Omental fat pad (tissue), 4 donors: Measurements from ENCODE around the gene CD48. TPM values are rescaled to one million over a fixed set of nuclear protein-coding genes. Genes with fewer than 3 reads are reported as not detected.

Experiments
- ATAC-seq: fragments of 150-250 bp; one replicate; pipeline ENCODE4 v1.9.1; 2016; ENCODE audit warnings: mild to moderate bottlenecking, moderate library complexity; ENCODE audit not compliant: low FRiP score
- DNase-seq: peaks from one replicate; pipeline ENCODE4 v3.0.0-alpha.2; 2019; ENCODE audit warnings: low spot score
- CTCF ChIP-seq, 3 donors: fragments of 450-650 bp; IDR thresholded peaks; one replicate each; pipeline ENCODE4 v1.5.1; 2016 to 2017; ENCODE audit warnings: antibody characterized with exemption in 3 of 3, mild to moderate bottlenecking in 3 of 3, moderate library complexity in 2 of 3
- total RNA-seq, 4 donors: library from RNA; depleted of rRNA; stranded (reverse); fragments of >200 nt; gene quantifications; one replicate each; pipeline ENCODE4 v1.1.0, GENCODE V29; 2016

CD48 gene
- total RNA-seq, 4 donors from 2014 or later: 5.2 to 21.0 (median 8.0) TPM

- TF ChIP-seq CTCF (IDR thresholded peaks at IDR 0.05): no peak
- ATAC-seq (no peak), DNase-seq (no peak)
Measured at GRCh38 chr1:160634543-160635491, 76.8 kb downstream of the CD48 start.

GRCh38 chr1:160633330-160633903 is 78.2 kb downstream of the CD48 start:
- no peak for ATAC-seq
- no peak for DNase-seq
- no peak for TF ChIP-seq CTCF (IDR thresholded peaks at IDR 0.05)

DNA sequence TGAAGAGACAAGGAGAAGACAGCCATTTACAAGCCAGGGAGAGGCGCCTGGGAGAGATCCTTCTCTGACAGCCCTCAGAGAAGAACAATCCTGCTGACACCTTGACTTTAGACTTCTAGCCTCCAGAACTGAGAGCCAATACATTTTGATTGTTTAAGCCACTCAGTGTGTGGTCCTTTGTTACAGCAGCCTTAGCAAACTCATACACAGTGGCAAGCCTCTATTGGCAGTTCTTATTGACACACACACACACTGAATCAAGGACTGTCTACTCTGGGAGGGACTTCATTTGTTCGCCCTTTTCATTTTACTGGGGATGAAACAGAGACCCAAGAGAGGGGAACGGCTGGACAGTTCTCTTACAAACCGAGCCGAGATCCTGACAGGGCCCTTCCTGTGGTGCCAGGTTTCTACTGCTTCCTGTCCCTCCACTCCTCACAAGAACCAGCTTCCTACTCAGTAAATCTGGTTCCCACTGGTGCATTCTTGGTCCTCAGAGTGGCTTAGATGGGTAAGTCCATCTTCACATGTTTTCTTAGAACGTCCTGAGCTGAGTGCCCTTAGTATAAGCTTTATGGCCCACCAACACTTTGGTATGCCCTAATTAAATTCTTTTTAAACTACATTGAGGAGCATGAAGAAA is 79.5 kb downstream of the CD48 start:
- no peak for DNase-seq
- ATAC-seq: no peak
- TF ChIP-seq CTCF (IDR thresholded peaks at IDR 0.05): no peak

DNA sequence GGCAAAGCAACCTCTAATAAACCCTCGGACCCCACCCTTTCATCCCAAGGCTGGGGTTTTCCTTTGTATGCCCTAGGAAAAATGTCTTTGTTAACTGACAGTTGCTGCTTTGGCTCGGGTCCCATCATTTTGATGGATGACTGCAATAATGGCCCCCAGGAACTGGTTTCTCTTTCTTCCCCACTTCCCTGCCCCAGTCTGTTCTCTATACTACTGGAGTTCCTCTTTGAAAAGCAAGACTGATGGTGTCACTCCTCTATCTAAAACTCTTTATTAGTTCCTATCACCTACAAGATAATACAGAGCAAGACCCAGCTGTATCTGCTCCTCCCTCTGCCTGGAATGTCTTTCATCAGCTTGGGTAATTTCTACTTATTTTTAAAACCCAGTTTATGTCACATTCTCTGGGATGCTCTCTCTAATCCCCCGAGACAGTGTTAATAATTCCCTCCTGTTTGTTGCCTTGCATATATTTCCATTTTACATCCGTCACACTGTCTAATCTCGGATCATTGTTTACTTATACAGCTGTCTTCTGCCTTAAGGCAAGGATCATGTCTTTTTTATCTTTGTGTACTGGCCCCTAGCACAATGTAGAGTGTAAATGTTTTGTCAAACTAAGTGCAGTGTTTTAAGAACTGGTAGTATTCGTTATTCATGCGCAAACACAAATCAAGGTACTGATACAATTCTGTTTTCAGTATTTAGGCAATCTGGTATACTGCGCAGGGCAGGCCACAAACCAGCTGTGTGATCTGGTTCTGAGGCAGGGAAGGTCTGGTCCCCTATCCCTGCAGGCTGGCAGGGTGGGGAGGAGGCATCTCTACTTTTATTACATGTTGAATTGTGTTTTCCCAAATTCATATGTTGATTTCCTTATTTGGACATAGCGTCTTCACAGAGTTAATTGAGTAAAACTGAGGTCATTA is 80.8 kb downstream of the CD48 start:
- DNase-seq: no peak
- ATAC-seq: no peak
- no peak for TF ChIP-seq CTCF (IDR thresholded peaks at IDR 0.05)

DNA sequence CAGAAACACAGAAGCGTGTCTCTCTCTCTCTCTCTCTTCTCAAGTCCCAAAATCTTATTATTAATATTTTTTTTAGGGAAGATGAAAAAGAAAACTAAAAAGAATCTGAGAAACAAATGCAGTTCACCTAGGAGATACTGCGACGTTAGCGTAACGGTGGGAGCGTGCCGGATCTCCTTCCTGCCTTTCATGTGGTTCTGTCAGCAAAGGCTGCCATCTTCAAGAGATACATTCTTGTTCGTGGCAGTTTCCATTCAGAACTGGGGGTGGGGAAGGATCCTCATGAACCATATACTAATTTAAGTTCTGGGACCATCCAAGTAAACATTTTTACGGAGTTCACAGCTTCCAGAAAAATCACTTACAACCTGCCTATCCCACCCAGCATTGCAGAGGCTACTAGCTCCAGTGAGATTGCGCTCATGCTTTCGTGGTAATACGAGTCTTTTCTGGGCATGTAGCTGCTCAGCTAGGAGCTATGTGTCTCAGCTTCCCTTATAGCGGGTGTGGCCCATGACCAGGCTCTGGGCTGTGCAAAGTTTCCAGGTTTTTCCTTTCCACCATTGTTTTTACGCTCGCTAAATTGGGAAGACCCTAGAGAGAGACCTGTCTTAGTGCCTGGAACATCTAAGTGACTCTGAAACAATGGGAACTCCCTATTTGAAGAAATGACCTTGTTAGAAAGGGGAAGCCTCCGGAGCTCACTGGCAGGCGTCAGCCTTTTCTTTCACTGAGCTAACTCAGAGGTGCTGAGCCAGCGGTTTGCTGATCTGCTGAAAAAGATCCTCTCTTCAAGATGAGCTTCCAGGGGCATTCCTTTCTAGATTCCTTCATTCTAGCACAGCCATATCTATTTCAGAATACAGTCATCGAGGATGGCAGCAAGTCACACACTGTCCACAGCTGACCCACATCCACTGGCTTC is 82.1 kb downstream of the CD48 start:
- DNase-seq: no peak
- no peak for TF ChIP-seq CTCF (IDR thresholded peaks at IDR 0.05)
- ATAC-seq: no peak
